GM20000 (cell line): ENCODE data around the gene IL10.

ENCODE experiments used
- DNase-seq: peaks from one replicate; pipeline ENCODE4 v3.0.0; 2012; ENCODE audit warnings: low spot score
- CTCF ChIP-seq: IDR thresholded peaks from 2 replicates; pipeline ENCODE4 v1.5.1; 2012; ENCODE audit warnings: mild to moderate bottlenecking, control low read depth; ENCODE audit errors: extremely low read depth, missing control alignments

The IL10 gene

GRCh38 chr1:206808615-206809014 is 36.3 kb upstream of the IL10 start:
- DNase-seq: peak; percentile 60
- peak; percentile 54 for TF ChIP-seq CTCF

- TF ChIP-seq CTCF: no peak
- DNase-seq: no peak
These were observed 33.1 kb upstream of the IL10 start for GRCh38 chr1:206805357-206805756.

DNA sequence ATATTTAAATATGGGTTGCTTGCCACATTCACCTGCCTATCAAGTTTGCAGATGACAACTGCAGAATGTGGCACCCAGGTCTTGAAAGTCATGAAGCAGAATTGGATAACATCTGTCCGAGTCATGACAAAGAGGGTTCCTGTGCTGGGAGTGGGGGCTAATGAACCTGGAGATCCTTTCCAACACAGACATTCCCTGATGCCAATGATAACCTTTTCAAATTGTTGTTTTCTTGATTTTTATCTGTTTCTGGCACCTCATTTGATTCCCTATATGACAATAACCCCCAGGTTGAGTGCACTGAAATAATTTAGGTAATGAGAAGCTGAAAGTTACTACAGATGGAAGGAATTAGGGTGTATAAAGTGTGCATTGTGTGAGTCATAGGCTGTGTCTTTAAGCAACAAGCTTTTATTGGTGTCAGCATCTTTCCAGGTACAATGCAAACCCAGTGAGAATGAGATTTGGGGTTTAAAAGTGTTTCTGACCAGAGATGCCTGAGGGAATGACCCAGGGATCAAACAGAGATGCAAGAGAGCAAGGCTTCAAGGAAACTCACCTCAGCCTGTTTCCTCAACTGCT is 32.0 kb upstream of the IL10 start:
- no peak for TF ChIP-seq CTCF
- no peak for DNase-seq

- DNase-seq: peak; percentile 78
- TF ChIP-seq CTCF: no peak
These were observed 31.0 kb upstream of the IL10 start for GRCh38 chr1:206803221-206803730.

- no peak for DNase-seq
- TF ChIP-seq CTCF: no peak
These were observed 30.1 kb upstream of the IL10 start for GRCh38 chr1:206802401-206802800.

DNA sequence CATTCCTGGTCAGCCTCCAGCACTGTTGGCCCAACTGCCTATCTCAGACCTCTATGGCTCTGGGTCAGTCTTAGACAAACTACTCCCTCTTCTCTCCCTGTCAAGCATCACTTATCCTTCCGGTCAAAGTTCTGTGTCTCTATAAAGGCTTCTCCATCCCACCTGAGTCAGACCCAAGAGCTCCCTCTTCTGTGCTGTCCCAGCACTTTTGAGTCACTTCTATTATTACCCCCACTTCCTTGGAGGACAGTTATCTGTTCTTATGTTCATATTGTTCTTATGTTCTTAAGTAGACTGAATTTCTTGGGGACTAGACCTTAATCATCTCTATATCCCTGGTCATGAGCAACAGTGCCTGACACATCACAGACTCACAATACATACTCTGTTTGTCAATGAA is 29.2 kb upstream of the IL10 start:
- no peak for DNase-seq
- peak; percentile 1 for TF ChIP-seq CTCF

- no peak for TF ChIP-seq CTCF
- DNase-seq: no peak
These were observed 28.6 kb upstream of the IL10 start for GRCh38 chr1:206800891-206801290.
